GM19468 (cell line): ENCODE data around the gene DENND2D.

Experiments used
- ATAC-seq: cut with Tn5 transposase; IDR thresholded peaks from one replicate; pipeline ENCODE4 v1.9.1; 2021; ENCODE audit warnings: mild to moderate bottlenecking, moderate library complexity, moderate number of reproducible peaks; ENCODE audit not compliant: unreplicated experiment; ENCODE audit errors: extremely low read depth

The DENND2D gene

DNA sequence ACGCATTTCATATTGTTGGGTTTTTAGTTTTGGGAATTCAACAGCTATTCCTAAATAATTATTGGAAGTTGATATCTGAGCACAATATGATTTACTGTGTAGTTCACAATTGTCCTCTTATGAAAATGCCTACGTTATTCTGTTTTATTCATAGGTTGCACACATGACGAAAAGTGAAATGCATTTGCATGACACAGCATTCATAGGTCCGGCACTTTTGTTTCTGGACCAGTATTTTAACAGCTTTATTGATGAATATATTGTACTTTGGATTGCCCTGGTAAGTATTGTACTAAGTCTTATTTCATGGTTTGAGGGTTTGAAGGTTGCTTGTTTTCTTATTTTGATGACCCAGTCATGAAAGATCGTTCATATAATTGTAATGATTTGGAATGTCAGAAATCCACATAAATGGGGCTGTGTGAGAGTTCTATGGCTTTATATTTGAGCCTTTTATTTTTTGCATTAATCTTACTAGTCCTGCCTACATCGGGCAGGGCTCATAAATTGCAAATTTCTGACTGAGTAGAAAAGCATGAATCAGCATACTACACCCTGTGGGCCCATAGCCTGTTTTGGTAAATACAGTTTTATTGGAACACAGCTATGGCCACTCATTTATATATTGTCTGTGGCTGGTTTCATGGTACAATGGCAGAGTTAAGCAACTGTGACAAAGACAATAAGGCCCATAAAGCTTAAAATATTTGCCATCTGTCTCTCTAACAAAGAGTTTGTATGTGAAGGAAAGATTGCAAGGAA, 17.0 kb downstream of the DENND2D start:
- ATAC-seq: no peak

GRCh38 chr1:111182052-111182451, 18.4 kb downstream of the DENND2D start:
- no peak for ATAC-seq

- ATAC-seq: no peak
These were observed 20.4 kb downstream of the DENND2D start for GRCh38 chr1:111179968-111180533.

GRCh38 chr1:111176678-111177077, 23.8 kb downstream of the DENND2D start:
- ATAC-seq: no peak

GRCh38 chr1:111175349-111175748, 25.1 kb downstream of the DENND2D start:
- no peak for ATAC-seq

DNA sequence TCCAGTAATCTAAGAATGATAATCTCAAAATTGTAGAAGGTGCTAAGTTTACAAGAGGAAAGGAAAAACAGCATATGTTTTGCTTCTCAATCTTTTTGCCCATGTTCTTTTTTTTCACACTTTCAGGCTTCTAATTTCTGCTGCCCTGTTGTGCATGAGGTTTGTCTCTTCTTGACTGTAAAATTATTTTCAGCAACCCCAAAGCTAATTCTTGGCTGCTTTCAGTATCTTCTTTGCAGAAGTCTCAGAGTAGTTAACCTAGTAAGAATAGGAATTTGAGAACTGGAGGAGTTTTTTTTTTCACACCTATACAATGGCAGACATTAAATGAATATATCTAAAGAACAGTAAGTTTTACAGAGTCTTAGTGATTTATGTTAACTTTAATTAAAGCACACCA, 26.4 kb downstream of the DENND2D start:
- no peak for ATAC-seq

- no peak for ATAC-seq
These were observed 28.0 kb downstream of the DENND2D start for GRCh38 chr1:111172463-111172862.

- ATAC-seq: no peak
These were observed 36.3 kb downstream of the DENND2D start for GRCh38 chr1:111164151-111164550.

- no peak for ATAC-seq
These were observed 37.1 kb downstream of the DENND2D start for GRCh38 chr1:111163363-111163762.

DNA sequence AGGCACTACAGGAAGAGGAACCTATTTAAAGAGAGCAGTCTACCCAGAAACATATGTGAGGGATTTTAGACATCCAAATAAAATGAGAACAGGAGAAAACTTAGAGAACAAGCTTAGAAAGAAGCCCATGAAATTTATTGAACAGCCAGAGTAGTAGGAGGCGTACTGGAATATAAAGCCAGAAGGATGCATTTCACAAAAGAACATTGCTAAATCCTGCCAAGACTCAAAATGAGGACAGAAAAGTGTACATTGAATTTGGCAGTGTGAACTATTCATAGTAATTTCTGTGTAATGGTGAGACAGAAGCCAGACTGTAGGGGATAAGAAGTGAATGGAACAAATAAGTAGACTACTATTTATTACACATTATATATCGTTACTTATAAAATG, 38.0 kb downstream of the DENND2D start:
- no peak for ATAC-seq

DNA sequence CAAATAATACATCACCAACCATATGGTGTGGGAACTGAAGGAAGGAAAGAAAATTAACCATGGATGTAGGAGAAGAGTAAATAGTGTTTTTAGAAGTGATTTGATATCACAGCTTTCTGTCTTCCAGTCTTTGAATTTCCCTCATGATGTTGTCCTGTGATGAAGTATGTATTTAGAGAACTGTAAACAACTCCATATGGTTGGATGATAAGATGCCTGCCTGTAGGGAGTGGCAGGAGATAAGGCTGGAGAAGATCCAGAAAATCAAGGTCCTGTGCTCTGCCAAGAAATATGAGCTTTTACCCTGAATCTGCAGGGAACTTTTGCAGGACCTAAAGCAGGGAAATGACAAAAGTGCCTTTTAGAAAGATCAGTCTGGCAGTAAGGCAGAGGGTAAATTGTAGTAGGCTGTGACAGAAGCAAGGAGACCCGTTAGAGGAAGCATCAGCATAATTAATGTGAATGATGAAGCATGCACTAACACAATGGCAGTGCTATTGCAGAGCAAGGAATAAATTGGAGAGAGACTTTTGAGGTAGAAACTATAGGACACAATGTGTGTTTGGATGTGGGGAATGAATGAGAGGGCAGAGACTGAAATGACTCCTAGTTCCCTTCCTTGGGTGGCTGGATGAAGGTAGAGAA, 38.5 kb downstream of the DENND2D start:
- no peak for ATAC-seq

GRCh38 chr1:111157431-111157830, 43.0 kb downstream of the DENND2D start:
- no peak for ATAC-seq

DNA sequence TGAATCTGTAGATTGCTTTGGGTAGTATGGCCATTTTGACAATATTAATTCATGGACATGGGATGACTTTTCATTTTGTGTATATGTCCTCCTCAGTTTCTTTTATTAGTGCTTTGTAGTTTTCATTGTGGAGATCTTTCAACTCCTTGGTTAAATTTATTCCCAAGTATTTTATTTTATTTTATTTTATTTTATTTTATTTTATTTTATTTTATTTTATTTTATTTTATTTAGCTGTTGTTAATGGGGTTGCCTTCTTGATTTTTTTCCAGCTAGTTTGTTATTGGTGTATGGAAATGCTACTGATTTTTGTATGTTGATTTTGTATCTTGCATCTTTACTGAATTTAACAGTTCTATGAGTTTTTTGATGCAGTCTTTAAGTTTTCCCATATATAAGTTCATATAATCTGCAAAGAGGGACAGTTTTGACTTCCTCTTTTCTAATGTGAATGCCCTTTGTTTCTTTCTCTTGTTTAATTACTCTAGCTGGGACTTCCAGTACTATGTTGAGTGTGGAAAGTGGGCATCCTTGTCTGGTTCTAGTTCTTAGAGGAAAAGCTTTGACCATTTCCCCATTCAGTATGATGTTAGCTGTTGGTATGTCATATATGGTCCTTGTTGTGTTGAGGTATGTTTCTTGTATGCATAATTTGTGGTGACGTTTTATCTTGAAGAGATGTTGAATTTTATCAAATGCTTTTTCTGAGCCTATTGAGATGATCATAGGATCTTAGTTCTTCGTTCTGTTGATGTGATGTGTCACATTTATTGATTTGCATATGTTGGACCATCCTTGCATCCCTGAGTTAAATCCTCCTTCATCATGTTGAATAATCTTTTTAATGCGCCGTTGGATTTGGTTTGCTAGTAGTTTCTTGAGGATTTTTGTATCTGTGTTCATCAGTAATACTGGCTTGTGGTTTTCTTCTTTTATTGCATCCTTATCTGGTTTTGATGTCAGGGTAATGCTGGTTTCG, 46.1 kb downstream of the DENND2D start:
- ATAC-seq: no peak

- no peak for ATAC-seq
These were observed 48.6 kb downstream of the DENND2D start for GRCh38 chr1:111151838-111152237.

DNA sequence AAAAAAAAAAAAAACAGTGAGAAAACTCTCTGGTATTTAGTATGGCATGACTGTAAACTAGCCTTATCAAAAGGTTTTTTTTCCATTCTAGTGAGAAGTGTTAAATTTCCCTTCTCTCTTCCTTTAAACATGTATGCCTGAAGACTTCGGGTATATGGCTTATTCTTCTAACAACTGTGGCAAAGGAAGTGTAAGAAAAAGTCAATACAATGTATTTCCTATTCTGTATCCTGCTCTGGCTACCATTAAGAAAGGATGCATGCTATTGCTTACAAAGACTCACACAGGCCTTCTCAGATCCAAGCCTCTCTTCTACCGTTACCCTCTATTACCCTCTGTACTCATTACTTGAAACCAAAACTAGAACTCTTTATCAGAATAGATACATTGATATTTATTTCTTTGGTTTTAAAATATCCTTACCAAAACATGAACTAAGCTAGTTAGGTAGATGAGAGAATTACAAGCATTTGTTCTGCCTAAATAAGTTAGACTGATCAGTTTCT, 52.0 kb downstream of the DENND2D start:
- ATAC-seq: no peak

DNA sequence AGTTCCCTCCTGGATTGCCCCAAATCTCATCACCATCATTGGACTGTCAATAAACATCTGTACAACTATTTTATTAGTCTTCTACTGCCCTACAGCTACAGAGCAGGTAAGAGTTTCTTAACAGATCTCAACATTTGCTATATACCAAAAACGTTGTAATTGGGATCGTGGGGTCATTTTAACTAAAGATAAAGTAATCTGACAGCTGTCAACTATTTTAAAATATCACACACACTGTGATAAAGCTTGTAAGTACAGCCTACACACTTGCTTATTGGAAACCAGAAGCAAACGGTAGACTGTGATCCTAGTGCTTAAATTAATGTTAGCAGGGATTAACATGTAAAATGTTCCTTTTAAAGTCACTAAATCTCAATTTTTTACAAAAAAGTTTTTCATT, 52.5 kb downstream of the DENND2D start:
- no peak for ATAC-seq

DNA sequence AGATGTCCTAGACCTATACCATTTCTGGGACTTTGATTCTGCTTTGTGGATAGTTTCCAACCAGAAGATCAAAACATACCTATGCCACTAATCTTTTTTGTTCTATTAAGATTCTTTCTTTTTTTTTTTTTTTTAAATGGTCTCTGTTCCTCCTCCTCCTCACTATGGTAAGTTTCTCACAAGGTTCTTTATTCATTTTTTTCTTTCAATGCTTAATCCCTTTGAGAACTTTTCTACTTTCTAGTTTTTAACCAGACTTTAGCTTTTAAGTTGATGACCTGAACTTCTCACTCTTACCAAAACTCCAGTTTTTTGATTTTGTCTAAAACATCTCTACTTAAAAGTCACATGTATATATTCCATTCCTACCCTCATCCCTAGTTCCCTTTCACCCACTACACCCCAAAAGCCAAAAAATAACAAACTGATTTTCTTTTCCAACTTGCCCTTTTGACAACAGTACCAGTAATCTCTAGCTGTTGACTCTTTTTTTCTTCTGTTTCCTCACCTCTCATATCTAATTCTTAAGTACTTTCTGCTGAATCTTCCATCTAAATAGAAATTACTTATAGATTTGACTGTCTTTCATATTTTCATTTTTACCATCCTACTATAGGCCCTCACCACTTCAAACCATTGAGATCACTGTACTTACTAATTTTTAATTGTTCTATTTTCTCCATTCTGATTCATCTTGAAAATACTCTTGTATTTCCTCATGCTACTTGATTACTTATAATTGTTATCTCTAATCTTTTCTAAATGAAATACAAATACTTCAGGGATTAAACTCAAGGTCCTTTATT, 54.3 kb downstream of the DENND2D start:
- no peak for ATAC-seq

GRCh38 chr1:111145542-111145941, 54.9 kb downstream of the DENND2D start:
- ATAC-seq: no peak

DNA sequence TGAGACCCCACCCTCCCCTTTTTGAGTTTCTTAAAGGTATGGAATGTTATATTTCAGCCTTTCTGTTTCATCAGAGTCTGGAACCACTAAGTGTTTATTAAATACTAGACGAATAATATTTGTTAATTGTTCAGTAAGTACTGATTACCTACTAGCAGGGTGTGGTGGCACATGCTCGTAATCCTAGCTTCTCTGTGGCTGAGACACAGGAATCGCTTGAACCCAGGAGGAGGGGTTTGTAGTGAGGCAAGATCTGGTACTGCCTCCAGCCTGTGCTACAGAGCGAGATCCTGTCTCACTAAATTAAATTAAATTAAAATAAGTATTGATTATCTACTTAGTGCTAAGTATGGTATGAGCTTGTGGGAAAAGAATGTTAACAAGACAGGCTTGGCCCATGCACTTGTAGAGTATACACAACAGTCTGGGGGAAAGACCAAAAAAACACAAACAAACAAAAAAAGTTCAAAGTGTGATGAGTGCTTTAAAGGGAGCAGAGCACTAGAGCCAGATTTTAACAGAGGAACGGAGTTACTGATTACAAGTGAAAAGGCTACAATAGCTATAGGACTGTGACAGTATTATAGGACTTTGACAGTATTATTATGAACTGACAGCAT, 58.0 kb downstream of the DENND2D start:
- ATAC-seq: no peak
